ENCODE measurements around the gene SARNP.
"Not testable (repeated sequence)": the region's sequence is repeated elsewhere in the genome, so short reads cannot be mapped to it uniquely, and the experiment has no call there.

DNA sequence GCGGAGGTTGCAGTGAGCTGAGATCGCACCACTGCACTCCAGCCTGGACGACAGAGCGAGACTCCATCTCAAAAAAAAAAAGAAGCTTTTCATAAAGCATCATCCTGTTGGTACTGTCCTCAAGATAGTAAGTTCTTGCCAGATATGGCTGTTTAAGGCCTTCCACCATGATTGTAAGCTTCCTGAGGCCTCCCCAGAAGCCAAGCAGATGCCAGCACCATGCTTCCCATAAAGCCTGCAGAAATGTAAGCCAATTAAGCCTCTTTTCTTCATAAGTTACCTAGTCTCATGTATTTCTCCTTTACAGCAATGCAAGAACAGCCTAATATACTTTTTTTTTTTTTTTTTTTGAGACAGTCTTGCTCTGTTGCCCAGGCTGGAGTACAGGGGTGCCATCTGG lies 58.9 kb downstream of the SARNP start:
- TF ChIP-seq, protein P1, sequence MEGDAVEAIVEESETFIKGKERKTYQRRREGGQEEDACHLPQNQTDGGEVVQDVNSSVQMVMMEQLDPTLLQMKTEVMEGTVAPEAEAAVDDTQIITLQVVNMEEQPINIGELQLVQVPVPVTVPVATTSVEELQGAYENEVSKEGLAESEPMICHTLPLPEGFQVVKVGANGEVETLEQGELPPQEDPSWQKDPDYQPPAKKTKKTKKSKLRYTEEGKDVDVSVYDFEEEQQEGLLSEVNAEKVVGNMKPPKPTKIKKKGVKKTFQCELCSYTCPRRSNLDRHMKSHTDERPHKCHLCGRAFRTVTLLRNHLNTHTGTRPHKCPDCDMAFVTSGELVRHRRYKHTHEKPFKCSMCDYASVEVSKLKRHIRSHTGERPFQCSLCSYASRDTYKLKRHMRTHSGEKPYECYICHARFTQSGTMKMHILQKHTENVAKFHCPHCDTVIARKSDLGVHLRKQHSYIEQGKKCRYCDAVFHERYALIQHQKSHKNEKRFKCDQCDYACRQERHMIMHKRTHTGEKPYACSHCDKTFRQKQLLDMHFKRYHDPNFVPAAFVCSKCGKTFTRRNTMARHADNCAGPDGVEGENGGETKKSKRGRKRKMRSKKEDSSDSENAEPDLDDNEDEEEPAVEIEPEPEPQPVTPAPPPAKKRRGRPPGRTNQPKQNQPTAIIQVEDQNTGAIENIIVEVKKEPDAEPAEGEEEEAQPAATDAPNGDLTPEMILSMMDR (IDR thresholded peaks at IDR 0.05; ENCODE audit: low read depth, low read length, missing input control): not testable (repeated sequence)
- TF ChIP-seq, protein P2, sequence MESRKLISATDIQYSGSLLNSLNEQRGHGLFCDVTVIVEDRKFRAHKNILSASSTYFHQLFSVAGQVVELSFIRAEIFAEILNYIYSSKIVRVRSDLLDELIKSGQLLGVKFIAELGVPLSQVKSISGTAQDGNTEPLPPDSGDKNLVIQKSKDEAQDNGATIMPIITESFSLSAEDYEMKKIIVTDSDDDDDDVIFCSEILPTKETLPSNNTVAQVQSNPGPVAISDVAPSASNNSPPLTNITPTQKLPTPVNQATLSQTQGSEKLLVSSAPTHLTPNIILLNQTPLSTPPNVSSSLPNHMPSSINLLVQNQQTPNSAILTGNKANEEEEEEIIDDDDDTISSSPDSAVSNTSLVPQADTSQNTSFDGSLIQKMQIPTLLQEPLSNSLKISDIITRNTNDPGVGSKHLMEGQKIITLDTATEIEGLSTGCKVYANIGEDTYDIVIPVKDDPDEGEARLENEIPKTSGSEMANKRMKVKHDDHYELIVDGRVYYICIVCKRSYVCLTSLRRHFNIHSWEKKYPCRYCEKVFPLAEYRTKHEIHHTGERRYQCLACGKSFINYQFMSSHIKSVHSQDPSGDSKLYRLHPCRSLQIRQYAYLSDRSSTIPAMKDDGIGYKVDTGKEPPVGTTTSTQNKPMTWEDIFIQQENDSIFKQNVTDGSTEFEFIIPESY (IDR thresholded peaks at IDR 0.05): not testable (repeated sequence)
